HS-27A (cell line): ENCODE measurements around the gene CATSPERD.

Experiments
- DNase-seq: peaks from one replicate; pipeline ENCODE4 v3.0.0-alpha.2; 2012; ENCODE audit warnings: low read depth, missing footprints

CATSPERD gene

DNA sequence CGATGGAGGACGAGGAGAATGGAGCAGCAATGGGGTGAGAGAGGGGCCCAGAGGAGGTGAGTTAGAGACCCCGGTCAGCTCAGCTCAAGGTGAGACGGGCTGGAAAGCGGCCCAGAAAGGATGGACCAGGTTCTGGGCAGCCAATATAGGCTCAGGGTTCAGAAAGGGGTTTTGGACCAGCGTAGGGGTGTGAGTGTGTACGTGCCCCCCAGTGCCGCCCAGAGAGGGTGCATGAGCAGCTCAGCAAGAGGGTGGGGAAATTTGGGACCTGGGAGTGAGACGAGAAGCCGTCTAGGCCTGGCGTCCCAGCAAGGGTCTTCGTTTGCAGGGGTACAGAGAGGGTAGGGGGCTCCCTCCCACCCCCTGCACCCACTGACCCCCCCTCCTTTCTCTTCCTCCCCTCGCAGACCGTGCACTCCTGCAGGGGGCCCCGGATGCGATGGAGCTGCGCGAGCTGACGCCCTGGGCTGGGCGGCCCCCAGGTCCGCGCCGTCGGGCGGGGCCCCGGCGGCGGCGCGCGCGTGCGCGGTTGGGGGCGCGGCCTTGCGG, 107.0 kb downstream of the CATSPERD start:
- no peak for DNase-seq

DNA sequence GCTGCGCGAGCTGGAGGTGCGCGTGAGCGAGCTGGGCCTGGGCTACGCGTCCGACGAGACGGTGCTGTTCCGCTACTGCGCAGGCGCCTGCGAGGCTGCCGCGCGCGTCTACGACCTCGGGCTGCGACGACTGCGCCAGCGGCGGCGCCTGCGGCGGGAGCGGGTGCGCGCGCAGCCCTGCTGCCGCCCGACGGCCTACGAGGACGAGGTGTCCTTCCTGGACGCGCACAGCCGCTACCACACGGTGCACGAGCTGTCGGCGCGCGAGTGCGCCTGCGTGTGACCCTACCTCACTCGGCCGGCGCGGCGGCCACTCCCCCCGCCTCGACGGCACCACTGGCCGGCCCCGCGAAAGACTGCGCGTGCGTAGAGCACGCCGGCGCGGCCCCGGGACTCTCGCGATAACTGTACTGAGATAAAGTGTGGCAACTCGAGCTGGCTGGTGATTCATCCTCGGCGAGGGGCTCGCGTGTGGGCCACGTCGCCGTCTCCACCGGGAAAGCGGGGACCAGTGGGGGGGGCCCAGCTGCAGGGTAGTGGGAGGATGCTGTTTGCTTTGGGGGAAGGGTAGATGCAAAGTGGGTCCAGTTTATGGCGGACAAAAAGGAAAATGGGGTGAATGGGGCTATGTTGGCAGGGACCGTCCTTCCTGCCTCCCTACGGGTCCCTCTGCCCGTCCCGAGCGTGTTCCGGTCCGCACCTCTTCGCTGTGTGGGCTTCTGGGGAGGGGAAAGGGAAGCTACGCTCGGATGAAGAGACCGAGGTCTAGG, 107.6 kb downstream of the CATSPERD start:
- peak; percentile 69 for DNase-seq
